Measurements from ENCODE around the gene ARHGEF9.
"Not testable (repeated sequence)": the region's sequence is repeated elsewhere in the genome, so short reads cannot be mapped to it uniquely, and the experiment has no call there.

ARHGEF9 gene

DNA sequence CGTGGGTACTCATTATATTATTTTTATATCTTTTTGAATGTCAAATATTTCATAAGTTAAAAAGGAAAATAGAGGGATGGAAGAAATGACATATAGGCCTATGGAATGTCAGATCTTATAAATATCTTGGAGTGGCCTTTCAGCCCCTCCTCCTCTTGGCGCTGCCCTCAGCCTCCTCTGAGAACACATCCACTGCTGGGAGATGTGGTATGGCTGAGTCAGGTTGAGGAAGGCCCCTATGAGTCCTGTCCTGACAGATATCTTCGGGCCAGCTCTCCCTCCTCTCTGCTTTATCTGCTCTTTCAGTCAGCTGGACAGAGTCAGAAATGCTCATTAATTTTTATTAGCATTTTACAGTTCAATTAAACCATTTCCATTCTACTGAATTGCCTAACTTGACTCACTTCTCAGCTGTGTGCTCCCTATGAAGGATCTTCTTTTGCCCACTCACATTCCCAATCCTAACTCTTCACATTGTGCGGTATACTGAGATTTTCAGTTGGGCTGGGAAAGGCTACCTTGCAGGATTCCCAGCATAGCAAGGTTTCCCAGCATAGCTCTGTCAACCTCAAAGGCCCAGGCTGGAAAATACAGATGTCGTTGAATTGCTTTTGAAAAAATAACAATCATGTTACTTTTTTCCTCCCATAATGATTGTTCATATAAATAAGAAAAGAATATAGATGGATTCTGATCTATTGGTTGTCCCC lies 128.0 kb downstream of the ARHGEF9 start:
- no peak for DNase-seq

DNA sequence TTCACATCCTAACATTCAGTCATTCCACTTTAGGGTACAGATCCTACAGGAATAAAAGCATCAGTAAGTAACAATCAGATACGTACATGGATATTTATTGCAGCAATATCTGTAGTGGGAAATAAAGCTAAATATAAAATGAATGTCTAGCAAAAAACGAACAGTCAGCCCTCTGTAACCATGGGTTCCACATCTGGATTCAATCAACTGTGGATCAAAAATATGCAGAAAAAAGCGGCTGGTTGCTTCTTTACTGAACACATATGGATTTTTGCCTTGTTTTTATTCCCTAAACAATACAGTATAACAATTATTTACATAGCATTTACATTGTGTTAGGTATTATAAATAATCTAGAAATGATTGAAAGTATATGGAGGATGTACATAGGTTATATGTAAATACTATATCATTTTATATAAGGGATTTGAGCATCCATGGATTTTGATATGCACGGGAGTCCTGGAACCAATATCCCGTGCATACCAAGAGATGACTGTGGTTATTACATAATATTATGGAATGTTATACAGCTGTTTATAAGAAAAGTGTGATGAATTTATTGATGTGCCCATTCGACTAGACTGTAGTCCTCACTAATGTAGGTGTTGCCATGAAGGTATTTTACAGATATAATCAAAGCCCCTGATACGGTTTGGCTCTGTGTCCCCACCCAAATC lies 132.8 kb downstream of the ARHGEF9 start:
- DNase-seq = no peak

DNA sequence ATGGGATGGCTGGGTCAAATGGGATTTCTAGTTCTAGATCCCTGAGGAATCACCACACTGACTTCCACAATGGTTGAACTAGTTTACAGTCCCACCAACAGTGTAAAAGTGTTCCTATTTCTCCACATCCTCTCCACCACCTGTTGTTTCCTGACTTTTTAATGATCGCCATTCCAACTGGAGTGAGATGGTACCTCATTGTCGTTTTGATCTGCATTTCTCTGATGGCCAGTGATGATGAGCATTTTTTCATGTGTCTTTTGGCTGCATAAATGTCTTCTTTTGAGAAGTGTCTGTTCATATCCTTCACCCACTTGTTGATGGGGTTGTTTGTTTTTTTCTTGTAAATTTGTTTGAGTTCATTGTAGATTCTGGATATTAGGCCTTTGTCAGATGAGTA lies 139.3 kb downstream of the ARHGEF9 start:
- not testable (repeated sequence) for DNase-seq

DNA sequence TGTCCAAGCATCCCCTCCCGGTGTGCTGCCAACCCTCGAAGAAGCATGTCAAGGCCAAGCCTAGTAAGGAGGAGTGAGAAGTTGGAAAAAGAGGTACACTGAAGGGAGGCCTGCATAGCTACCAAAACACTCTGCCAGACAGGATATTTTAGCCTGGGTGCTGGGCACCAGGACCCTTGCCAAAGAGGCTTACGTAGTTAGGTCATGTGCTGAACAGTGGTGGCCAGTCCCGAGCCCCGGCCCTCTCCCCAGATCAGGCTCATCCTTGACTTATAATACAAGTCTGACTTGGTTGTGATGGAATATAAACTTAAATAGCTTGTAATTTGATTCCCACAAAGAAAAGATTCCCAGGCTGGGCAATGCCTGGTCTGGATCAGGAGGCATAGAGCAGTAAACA lies 149.3 kb downstream of the ARHGEF9 start:
- DNase-seq = no peak

DNA sequence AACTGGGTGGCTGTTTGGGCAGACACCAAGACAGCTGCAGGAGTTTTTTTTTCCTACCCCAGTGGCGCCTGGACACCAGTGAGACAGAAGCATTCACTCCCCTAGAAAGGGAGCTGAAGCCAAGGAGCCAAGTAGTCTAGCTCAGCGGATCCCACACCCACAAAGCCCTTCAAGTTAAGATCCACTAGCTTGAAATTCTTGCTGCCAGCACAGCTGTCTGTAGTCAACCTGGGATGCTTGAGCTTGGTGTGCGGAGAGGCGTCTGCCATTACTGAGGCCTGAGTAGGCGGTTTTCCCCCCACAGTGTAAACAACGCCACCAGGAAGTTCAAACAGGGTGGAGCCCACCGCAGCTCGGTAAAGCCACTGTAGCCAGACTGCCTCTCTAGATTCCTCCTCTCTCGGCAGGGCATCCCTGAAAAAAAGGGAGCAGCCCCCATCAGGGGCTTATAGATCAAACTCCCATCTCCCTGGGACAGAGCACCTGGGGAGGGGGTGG lies 171.4 kb downstream of the ARHGEF9 start:
- DNase-seq = no peak

DNA sequence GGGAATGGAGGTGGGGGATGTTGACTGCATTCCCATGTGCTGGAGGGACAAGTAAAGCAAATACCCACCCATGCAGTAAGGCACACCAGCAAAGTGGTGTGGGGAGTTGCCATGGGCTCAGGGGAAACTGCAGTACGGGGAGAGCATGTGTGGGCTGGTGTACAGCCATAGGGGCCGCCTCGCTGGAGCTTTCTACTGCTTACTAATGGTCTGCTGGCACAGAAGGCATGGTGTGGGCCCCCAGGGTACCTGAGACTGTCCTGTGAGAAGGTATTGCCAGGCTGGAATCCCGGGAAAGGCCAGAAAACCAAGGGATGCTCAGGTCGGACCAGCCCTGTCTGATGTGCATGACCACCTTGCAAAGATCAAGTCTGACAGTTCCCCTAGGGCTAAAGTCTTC lies 199.1 kb downstream of the ARHGEF9 start:
- no peak for DNase-seq
